Activated CD4-positive, alpha-beta T cell treated with anti-CD3 and anti-CD28 coated beads for 48 hours (primary cell): ENCODE measurements around the gene CRYL1.

Source experiments
- DNase-seq: peaks from one replicate; pipeline ENCODE4 v3.0.0-alpha.2; 2020

The CRYL1 gene

DNA sequence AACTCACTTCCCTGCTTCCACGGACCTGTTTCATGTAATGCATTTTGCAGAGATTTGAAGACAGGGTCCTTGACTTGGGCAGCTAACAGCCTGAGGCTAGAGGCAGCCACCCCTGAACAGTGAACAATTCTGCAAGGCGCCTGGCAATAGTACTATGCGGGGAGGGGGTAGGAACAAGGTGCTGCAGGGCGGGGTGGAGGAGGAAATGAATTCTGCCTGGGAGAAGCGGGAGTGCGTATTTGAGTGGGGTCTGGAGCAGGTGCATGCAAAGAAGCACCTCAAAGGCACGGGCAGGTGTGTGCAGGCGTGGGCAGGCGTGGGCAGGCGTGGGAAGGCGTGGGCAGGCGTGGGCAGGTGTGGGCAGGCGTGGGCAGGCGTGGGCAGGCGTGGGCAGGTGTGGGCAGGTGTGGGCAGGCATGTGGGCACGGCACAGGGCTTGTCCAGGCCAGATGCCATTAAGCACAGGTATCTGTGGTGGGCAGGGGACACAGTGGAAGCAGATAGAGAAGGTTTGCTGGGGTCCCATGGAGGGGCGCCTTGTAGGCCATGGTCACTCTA is 163.1 kb downstream of the CRYL1 start:
- DNase-seq = no peak

- no peak for DNase-seq
These were observed 164.7 kb downstream of the CRYL1 start for GRCh38 chr13:20360835-20361412.

GRCh38 chr13:20360041-20360491 is 165.6 kb downstream of the CRYL1 start:
- DNase-seq = no peak

- no peak for DNase-seq
These were observed 166.3 kb downstream of the CRYL1 start for GRCh38 chr13:20359335-20359734.

GRCh38 chr13:20358022-20358421 is 167.6 kb downstream of the CRYL1 start:
- no peak for DNase-seq

DNA sequence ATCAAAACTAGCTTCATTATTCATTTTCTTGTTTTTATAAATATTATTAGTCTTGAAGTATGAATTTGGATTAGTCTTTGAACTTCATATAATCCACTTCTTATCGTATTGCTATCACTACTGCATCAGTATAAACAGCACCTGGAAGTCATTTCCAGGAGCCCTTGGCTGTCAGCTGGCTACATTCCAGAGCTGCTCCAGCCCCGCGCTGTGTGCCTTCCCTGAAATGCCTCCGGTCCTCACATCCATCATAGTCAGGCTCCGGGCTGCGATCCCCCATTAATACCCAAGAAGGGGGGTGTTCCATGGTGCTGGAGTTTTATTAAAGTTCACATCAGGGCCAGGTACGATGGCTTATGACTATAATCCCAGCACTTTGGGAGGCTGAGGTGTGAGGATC is 169.2 kb downstream of the CRYL1 start:
- DNase-seq = no peak

- DNase-seq = no peak
These were observed 170.9 kb downstream of the CRYL1 start for GRCh38 chr13:20354722-20355121.

- no peak for DNase-seq
These were observed 171.7 kb downstream of the CRYL1 start for GRCh38 chr13:20353973-20354372.
